K562 (cell line): ENCODE measurements around the gene SCARF2. TPM values are rescaled to one million over a fixed set of nuclear protein-coding genes. Genes with fewer than 3 reads are reported as not detected.

Experiments used
- BCOR ChIP-seq: fragments of 450-650 bp; IDR thresholded peaks from 2 replicates; pipeline ENCODE4 v1.6.1; 2016
- BHLHE40 ChIP-seq: IDR thresholded peaks from 2 replicates; pipeline ENCODE4 v1.6.1; 2011; ENCODE audit warnings: low read length, improper control_type of control experiment
- CBX5 ChIP-seq: IDR thresholded peaks from 2 replicates; pipeline ENCODE4 v1.6.1; 2014; ENCODE audit warnings: low read depth, borderline replicate concordance
- EGR1 ChIP-seq: fragments of 450-650 bp; conservative IDR thresholded peaks from 2 replicates; pipeline ENCODE4 v1.6.1; 2017; ENCODE audit warnings: mild to moderate bottlenecking
- KLF10 ChIP-seq: fragments of 250-450 bp; sonication (Bioruptor Pico); IDR thresholded peaks from 2 replicates; pipeline ENCODE4 v1.6.1; 2021; ENCODE audit warnings: matching md5 sums
- KLF16 ChIP-seq: IDR thresholded peaks from 2 replicates; pipeline ENCODE4 v1.6.1; 2016; ENCODE audit warnings: antibody characterized with exemption
- MIER1 ChIP-seq: fragments of 450-650 bp; IDR thresholded peaks from 2 replicates; pipeline ENCODE4 v1.6.1; 2016; ENCODE audit warnings: antibody characterized with exemption, mild to moderate bottlenecking, low read depth
- NCOA1 ChIP-seq: fragments of 450-650 bp; IDR thresholded peaks from 2 replicates; pipeline ENCODE4 v1.6.1; 2016; ENCODE audit warnings: low read depth
- PHB2 ChIP-seq: fragments of 450-650 bp; IDR thresholded peaks from 2 replicates; pipeline ENCODE4 v1.6.1; 2017; ENCODE audit warnings: low read depth
- POLR2A ChIP-seq: fragments of 450-650 bp; conservative IDR thresholded peaks from 2 replicates; pipeline ENCODE4 v1.6.1; 2016
- TAF7 ChIP-seq: fragments of 450-650 bp; IDR thresholded peaks from 2 replicates; pipeline ENCODE4 v1.6.1; 2016; ENCODE audit warnings: missing genetic modification characterization, missing compliant biosample characterization
- ZC3H11A ChIP-seq: IDR thresholded peaks from 2 replicates; pipeline ENCODE4 v1.6.1; 2012; ENCODE audit warnings: low read depth, low read length, improper control_type of control experiment
- ZFP30 ChIP-seq: fragments of 250-450 bp; sonication (Bioruptor Pico); IDR thresholded peaks from 2 replicates; pipeline ENCODE4 v1.8.0; 2022; ENCODE audit warnings: moderate library complexity, mild to moderate bottlenecking, inconsistent platforms, borderline replicate concordance
- ZNF146 ChIP-seq: IDR thresholded peaks from one replicate; pipeline ENCODE4 v1.6.1; 2018; ENCODE audit warnings: missing compliant biosample characterization; ENCODE audit not compliant: unreplicated experiment
- ZNF316 ChIP-seq: fragments of 450-650 bp; IDR thresholded peaks from 2 replicates; pipeline ENCODE4 v1.6.1; 2016
- ZNF324 ChIP-seq: fragments of 250-450 bp; sonication (Bioruptor Pico); IDR thresholded peaks from 2 replicates; pipeline ENCODE4 v1.4.0; 2020; ENCODE audit warnings: mild to moderate bottlenecking
- ZNF507 ChIP-seq: conservative IDR thresholded peaks from 2 replicates; pipeline ENCODE4 v1.6.1; 2017; ENCODE audit warnings: missing genetic modification characterization, missing compliant biosample characterization
- polyA plus RNA-seq, 8 experiments: library from polyadenylated mRNA; depleted of rRNA in 4 of 8; stranded (reverse) in 5 of 8; unstranded in 3 of 8; fragments of >200 nt; fragmentation: Nextera tagmentation in 2 of 8; fragmentation: Illumina TruSeq in 1 of 8; extraction: Ambion mirVana in 2 of 8; extraction: Trizol in 1 of 8; gene quantifications; 2 replicates each; pipeline versions ENCODE4 v1.2.1 to v1.2.3, GENCODE V29; 2011 to 2014; ENCODE audit warnings: inconsistent platforms in 1 of 8, missing spikeins in 1 of 8
- total RNA-seq, 7 experiments: library from RNA; depleted of rRNA in 6 of 7; stranded (reverse); fragments of >200 nt in 6 of 7; fragmentation: Illumina TruSeq in 2 of 7; extraction: Trizol in 2 of 7; gene quantifications; 2 replicates each; pipeline versions ENCODE4 v1.2.1 to v1.2.3, GENCODE V29; 2011 to 2021; ENCODE audit warnings: low replicate concordance in 1 of 7
- TF ChIP-seq, protein P1 (sequence below), 2 experiments: fragments of 450-650 bp; IDR thresholded peaks; 2 replicates each; pipeline ENCODE4 v1.6.1; 2016
- TF ChIP-seq, protein P2 (sequence below): fragments of 250-450 bp; sonication (Bioruptor Pico); IDR thresholded peaks from 2 replicates; pipeline ENCODE4 v1.8.0; 2021; ENCODE audit warnings: mild to moderate bottlenecking, moderate library complexity
- TF ChIP-seq, protein P3 (sequence below): fragments of 250-450 bp; sonication (Bioruptor Pico); IDR thresholded peaks from 2 replicates; pipeline ENCODE4 v1.4.0; 2020; ENCODE audit warnings: mild to moderate bottlenecking, moderate library complexity, borderline replicate concordance
- TF ChIP-seq, protein P4 (sequence below): fragments of 150-350 bp; conservative IDR thresholded peaks from 2 replicates; pipeline ENCODE4 v1.6.1; 2014; ENCODE audit warnings: low read length
- TF ChIP-seq, protein P5 (sequence below): fragments of 450-650 bp; formaldehyde crosslinking; IDR thresholded peaks from 2 replicates; pipeline ENCODE4 v1.4.0; 2020; ENCODE audit warnings: mild to moderate bottlenecking, mixed read lengths

Gene SCARF2
- total and polyA plus RNA-seq, 9 of the 15 experiments (the other 6 are each of a cell fraction or from before 2014, with no cell fraction given): 0.06 to 0.32 (median 0.21) TPM; not detected in 5

DNA sequence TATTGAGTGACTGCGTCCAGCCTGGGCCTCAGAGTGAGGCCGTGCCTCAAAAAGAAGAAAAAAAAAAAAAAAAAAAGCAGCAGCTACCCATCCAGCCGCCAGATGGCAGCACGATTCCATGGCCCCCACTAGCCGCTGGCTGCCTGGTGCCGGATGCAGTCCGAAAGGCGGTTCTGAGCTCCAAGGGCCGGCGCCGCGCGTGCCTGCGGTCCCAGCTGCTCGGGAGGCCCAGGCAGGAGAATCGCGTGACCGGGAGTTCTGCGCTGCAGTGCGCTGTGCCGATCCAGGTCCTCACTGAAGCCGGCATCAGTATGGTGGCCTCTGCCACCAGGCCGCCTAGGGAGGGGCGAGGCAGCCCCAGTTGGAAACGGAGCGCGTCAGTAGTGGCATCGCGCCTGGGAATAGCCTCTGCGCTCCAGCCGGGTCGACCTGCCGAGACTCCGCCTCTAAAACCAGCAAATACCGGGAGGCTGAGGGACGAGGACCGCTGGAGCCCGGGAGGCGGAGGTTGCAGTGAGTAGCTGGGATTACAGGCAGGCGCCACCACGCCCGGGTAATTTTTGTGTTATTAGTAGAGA lies 19.3 kb downstream of the SCARF2 start (continued):
- TF ChIP-seq, protein P1, sequence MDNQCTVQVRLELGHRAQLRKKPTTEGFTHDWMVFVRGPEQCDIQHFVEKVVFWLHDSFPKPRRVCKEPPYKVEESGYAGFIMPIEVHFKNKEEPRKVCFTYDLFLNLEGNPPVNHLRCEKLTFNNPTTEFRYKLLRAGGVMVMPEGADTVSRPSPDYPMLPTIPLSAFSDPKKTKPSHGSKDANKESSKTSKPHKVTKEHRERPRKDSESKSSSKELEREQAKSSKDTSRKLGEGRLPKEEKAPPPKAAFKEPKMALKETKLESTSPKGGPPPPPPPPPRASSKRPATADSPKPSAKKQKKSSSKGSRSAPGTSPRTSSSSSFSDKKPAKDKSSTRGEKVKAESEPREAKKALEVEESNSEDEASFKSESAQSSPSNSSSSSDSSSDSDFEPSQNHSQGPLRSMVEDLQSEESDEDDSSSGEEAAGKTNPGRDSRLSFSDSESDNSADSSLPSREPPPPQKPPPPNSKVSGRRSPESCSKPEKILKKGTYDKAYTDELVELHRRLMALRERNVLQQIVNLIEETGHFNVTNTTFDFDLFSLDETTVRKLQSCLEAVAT (IDR thresholded peaks at IDR 0.05): no peak
- TF ChIP-seq, protein P2, sequence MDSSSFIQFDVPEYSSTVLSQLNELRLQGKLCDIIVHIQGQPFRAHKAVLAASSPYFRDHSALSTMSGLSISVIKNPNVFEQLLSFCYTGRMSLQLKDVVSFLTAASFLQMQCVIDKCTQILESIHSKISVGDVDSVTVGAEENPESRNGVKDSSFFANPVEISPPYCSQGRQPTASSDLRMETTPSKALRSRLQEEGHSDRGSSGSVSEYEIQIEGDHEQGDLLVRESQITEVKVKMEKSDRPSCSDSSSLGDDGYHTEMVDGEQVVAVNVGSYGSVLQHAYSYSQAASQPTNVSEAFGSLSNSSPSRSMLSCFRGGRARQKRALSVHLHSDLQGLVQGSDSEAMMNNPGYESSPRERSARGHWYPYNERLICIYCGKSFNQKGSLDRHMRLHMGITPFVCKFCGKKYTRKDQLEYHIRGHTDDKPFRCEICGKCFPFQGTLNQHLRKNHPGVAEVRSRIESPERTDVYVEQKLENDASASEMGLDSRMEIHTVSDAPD (CRISPR knock-in tag): no peak
- no peak for TF ChIP-seq ZNF507 (tag)
- TF ChIP-seq POLR2A: no peak
- TF ChIP-seq ZC3H11A: peak; percentile 93
- TF ChIP-seq, protein P3, sequence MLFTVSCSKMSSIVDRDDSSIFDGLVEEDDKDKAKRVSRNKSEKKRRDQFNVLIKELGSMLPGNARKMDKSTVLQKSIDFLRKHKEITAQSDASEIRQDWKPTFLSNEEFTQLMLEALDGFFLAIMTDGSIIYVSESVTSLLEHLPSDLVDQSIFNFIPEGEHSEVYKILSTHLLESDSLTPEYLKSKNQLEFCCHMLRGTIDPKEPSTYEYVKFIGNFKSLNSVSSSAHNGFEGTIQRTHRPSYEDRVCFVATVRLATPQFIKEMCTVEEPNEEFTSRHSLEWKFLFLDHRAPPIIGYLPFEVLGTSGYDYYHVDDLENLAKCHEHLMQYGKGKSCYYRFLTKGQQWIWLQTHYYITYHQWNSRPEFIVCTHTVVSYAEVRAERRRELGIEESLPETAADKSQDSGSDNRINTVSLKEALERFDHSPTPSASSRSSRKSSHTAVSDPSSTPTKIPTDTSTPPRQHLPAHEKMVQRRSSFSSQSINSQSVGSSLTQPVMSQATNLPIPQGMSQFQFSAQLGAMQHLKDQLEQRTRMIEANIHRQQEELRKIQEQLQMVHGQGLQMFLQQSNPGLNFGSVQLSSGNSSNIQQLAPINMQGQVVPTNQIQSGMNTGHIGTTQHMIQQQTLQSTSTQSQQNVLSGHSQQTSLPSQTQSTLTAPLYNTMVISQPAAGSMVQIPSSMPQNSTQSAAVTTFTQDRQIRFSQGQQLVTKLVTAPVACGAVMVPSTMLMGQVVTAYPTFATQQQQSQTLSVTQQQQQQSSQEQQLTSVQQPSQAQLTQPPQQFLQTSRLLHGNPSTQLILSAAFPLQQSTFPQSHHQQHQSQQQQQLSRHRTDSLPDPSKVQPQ (CRISPR knock-in tag): no peak
- TF ChIP-seq KLF10 (CRISPR knock-in tag): no peak
- TF ChIP-seq EGR1: no peak; the same call in 1 of the 2 replicates
- no peak for TF ChIP-seq ZNF146 (CRISPR knock-in tag)
- TF ChIP-seq, protein P4, sequence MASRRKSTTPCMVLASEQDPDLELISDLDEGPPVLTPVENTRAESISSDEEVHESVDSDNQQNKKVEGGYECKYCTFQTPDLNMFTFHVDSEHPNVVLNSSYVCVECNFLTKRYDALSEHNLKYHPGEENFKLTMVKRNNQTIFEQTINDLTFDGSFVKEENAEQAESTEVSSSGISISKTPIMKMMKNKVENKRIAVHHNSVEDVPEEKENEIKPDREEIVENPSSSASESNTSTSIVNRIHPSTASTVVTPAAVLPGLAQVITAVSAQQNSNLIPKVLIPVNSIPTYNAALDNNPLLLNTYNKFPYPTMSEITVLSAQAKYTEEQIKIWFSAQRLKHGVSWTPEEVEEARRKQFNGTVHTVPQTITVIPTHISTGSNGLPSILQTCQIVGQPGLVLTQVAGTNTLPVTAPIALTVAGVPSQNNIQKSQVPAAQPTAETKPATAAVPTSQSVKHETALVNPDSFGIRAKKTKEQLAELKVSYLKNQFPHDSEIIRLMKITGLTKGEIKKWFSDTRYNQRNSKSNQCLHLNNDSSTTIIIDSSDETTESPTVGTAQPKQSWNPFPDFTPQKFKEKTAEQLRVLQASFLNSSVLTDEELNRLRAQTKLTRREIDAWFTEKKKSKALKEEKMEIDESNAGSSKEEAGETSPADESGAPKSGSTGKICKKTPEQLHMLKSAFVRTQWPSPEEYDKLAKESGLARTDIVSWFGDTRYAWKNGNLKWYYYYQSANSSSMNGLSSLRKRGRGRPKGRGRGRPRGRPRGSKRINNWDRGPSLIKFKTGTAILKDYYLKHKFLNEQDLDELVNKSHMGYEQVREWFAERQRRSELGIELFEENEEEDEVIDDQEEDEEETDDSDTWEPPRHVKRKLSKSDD: peak; percentile 96; the same call in 1 of the 2 replicates
- TF ChIP-seq BHLHE40: peak; percentile 97
- TF ChIP-seq PHB2: no peak
- no peak; the same call in 1 of the 2 replicates for TF ChIP-seq CBX5
- TF ChIP-seq TAF7 (tag): no peak
- peak; percentile 85 for TF ChIP-seq BCOR
- TF ChIP-seq, protein P5, sequence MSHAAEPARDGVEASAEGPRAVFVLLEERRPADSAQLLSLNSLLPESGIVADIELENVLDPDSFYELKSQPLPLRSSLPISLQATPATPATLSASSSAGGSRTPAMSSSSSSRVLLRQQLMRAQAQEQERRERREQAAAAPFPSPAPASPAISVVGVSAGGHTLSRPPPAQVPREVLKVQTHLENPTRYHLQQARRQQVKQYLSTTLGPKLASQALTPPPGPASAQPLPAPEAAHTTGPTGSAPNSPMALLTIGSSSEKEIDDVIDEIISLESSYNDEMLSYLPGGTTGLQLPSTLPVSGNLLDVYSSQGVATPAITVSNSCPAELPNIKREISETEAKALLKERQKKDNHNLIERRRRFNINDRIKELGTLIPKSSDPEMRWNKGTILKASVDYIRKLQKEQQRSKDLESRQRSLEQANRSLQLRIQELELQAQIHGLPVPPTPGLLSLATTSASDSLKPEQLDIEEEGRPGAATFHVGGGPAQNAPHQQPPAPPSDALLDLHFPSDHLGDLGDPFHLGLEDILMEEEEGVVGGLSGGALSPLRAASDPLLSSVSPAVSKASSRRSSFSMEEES (CRISPR knock-in tag): peak; percentile 15; the same call in 1 of the 2 replicates
- TF ChIP-seq ZNF324: no peak
- TF ChIP-seq ZFP30 (CRISPR knock-in tag): no peak
- no peak for TF ChIP-seq ZNF316
- no peak; the same call in 1 of the 2 replicates for TF ChIP-seq MIER1
- TF ChIP-seq NCOA1: no peak
- no peak; the same call in 1 of the 2 replicates for TF ChIP-seq KLF16
